HG03432 (cell line): Measurements from ENCODE around the gene CBLC.

Experiments
- ATAC-seq: cut with Tn5 transposase; IDR thresholded peaks from one replicate; pipeline ENCODE4 v1.9.1; 2021; ENCODE audit warnings: mild to moderate bottlenecking, moderate library complexity; ENCODE audit not compliant: unreplicated experiment

Gene CBLC

GRCh38 chr19:44745887-44746600, 31.6 kb upstream of the CBLC start:
- ATAC-seq, result no peak

- ATAC-seq, result no peak
Observed at GRCh38 chr19:44746616-44746945, 31.1 kb upstream of the CBLC start.

GRCh38 chr19:44746946-44747738, 30.5 kb upstream of the CBLC start:
- peak; percentile 46 for ATAC-seq

- peak; percentile 2 for ATAC-seq
Observed at GRCh38 chr19:44747739-44748425, 29.8 kb upstream of the CBLC start.

GRCh38 chr19:44748426-44749254, 29.1 kb upstream of the CBLC start, which contains the start of gene BCL3:
BCL3 (plus strand) TSS chr19:44748708; CDS start chr19:44748791, 83 bp downstream.
- ATAC-seq, result peak; percentile 31

- no peak for ATAC-seq
Observed at GRCh38 chr19:44749292-44749691, 28.4 kb upstream of the CBLC start.

- no peak for ATAC-seq
Observed at GRCh38 chr19:44749994-44750393, 27.7 kb upstream of the CBLC start.

GRCh38 chr19:44752123-44752815, 25.4 kb upstream of the CBLC start:
- ATAC-seq, result no peak

GRCh38 chr19:44752816-44753625, 24.7 kb upstream of the CBLC start:
- peak; percentile 69 for ATAC-seq

GRCh38 chr19:44753626-44753931, 24.1 kb upstream of the CBLC start:
- ATAC-seq, result no peak

- peak; percentile 37 for ATAC-seq
Observed at GRCh38 chr19:44753932-44754749, 23.5 kb upstream of the CBLC start.

- ATAC-seq, result no peak
Observed at GRCh38 chr19:44754750-44755080, 23.0 kb upstream of the CBLC start.

- no peak for ATAC-seq
Observed at GRCh38 chr19:44755219-44755618, 22.5 kb upstream of the CBLC start.

- ATAC-seq, result no peak
Observed at GRCh38 chr19:44756089-44756562, 21.6 kb upstream of the CBLC start.

GRCh38 chr19:44757057-44757734, 20.5 kb upstream of the CBLC start:
- no peak for ATAC-seq

- no peak for ATAC-seq
Observed at GRCh38 chr19:44757735-44758505, 19.8 kb upstream of the CBLC start.

GRCh38 chr19:44758596-44758995, 19.1 kb upstream of the CBLC start:
- ATAC-seq, result no peak
